ENCODE data around the gene CDH12. TPM values are rescaled to one million over a fixed set of nuclear protein-coding genes. Genes with fewer than 3 reads are reported as not detected.
"Not testable (repeated sequence)": the region's sequence is repeated elsewhere in the genome, so short reads cannot be mapped to it uniquely, and the experiment has no call there.

Gene CDH12
- total RNA-seq, 1 experiment from 2014 or later, result not detected

- H3K23me2 ChIP-seq (ENCODE audit: insufficient read length, low read depth, low read length, poor library complexity, severe bottlenecking); H2BK20ac ChIP-seq (ENCODE audit: low read depth, low read length, poor library complexity, severe bottlenecking); H3K27ac ChIP-seq (ENCODE audit: insufficient read length, low read depth, low read length); H3K56ac ChIP-seq (ENCODE audit: insufficient read length, low read depth, low read length); H3K18ac ChIP-seq (ENCODE audit: insufficient read length, low read depth, low read length); H4K8ac ChIP-seq (replicated peaks; ENCODE audit: insufficient read length, low read depth, low read length); H4K20me1 ChIP-seq (ENCODE audit: control insufficient read depth, insufficient read depth, insufficient read length); H3K9me3 ChIP-seq (ENCODE audit: control insufficient read depth, low read depth, low read length); H3K36me3 Mint-ChIP-seq (ENCODE audit: insufficient read depth in 1 of 3, low read depth in 3 of 3); H3K27me3 ChIP-seq (ENCODE audit: insufficient read depth, low read length); H3K9me3 Mint-ChIP-seq; H3K9ac ChIP-seq (ENCODE audit: extremely low read depth, insufficient read length, low read length); H4K91ac ChIP-seq (ENCODE audit: insufficient read length, low read depth, low read length); H2BK15ac ChIP-seq (ENCODE audit: low read depth, low read length); H2BK120ac ChIP-seq (ENCODE audit: low read depth, low read length, poor library complexity, severe bottlenecking); H3K27me3 Mint-ChIP-seq (ENCODE audit: low read depth); H2BK5ac ChIP-seq (ENCODE audit: insufficient read length, low read length); H3K14ac ChIP-seq (ENCODE audit: insufficient read depth, low read length); H3K4ac ChIP-seq (ENCODE audit: low read depth, low read length); H2AFZ ChIP-seq (ENCODE audit: low read length); DNase-seq; H3K79me2 ChIP-seq (ENCODE audit: insufficient read depth, low read length); H3K23ac ChIP-seq (ENCODE audit: insufficient read length, low read depth, low read length); H3T11ph ChIP-seq (ENCODE audit: low read length); H3K79me1 ChIP-seq (ENCODE audit: insufficient read depth, low read depth, low read length, poor library complexity, severe bottlenecking); H3K4me1 ChIP-seq (ENCODE audit: insufficient read depth, low read length); H4K5ac ChIP-seq (ENCODE audit: insufficient read length, low read depth, low read length); H2BK12ac ChIP-seq (ENCODE audit: insufficient read length, low read depth, low read length); H2AK5ac ChIP-seq (ENCODE audit: insufficient read length, low read length): not testable (repeated sequence)
- H3K4me3 Mint-ChIP-seq, result peak overlapping the region in 1 of 2 experiments; percentile 2; a peak in 2 of 5 replicates
- peaks cover 15 to 18% of the 10 kb centered on the region in 2 experiments for H3K4me1 Mint-ChIP-seq
- WGBS (ENCODE audit: extremely low coverage, insufficient read length, low lambda C conversion rate), result no CpG with 5 or more reads among the region's 4 CpGs
- peak overlapping the region in 2 of 3 experiments; percentile 33 to 41; a peak in 2 of 7 replicates for H3K27ac Mint-ChIP-seq
- peak overlapping the region; percentile 30 for H3K4me2 ChIP-seq (ENCODE audit: insufficient read depth, insufficient read length, low read length)
Observed at GRCh38 chr5:22187632-22188228, 665.4 kb downstream of the CDH12 start.

GRCh38 chr5:22169226-22169625 is 683.9 kb downstream of the CDH12 start:
- not testable (repeated sequence) for H3K27ac Mint-ChIP-seq; H3K36me3 Mint-ChIP-seq (ENCODE audit: insufficient read depth in 1 of 3, low read depth in 3 of 3); H3T11ph ChIP-seq (ENCODE audit: low read length); H4K91ac ChIP-seq (ENCODE audit: insufficient read length, low read depth, low read length); H4K5ac ChIP-seq (ENCODE audit: insufficient read length, low read depth, low read length); H3K27me3 Mint-ChIP-seq (ENCODE audit: low read depth); H3K9me3 Mint-ChIP-seq; DNase-seq; H2BK20ac ChIP-seq (ENCODE audit: low read depth, low read length, poor library complexity, severe bottlenecking); H3K23ac ChIP-seq (ENCODE audit: insufficient read length, low read depth, low read length); H3K23me2 ChIP-seq (ENCODE audit: insufficient read length, low read depth, low read length, poor library complexity, severe bottlenecking); H3K4me2 ChIP-seq (ENCODE audit: insufficient read depth, insufficient read length, low read length); H3K9me3 ChIP-seq (ENCODE audit: control insufficient read depth, low read depth, low read length); H2BK15ac ChIP-seq (ENCODE audit: low read depth, low read length); H3K27me3 ChIP-seq (ENCODE audit: insufficient read depth, low read length); H3K14ac ChIP-seq (ENCODE audit: insufficient read depth, low read length); H3K9ac ChIP-seq (ENCODE audit: extremely low read depth, insufficient read length, low read length); H3K4me3 Mint-ChIP-seq; H2AFZ ChIP-seq (ENCODE audit: low read length); H3K56ac ChIP-seq (ENCODE audit: insufficient read length, low read depth, low read length); H3K4me1 ChIP-seq (ENCODE audit: insufficient read depth, low read length); H4K8ac ChIP-seq (replicated peaks; ENCODE audit: insufficient read length, low read depth, low read length); H3K4ac ChIP-seq (ENCODE audit: low read depth, low read length); H3K79me1 ChIP-seq (ENCODE audit: insufficient read depth, low read depth, low read length, poor library complexity, severe bottlenecking); H2BK12ac ChIP-seq (ENCODE audit: insufficient read length, low read depth, low read length); H2AK5ac ChIP-seq (ENCODE audit: insufficient read length, low read length); H2BK120ac ChIP-seq (ENCODE audit: low read depth, low read length, poor library complexity, severe bottlenecking); H2BK5ac ChIP-seq (ENCODE audit: insufficient read length, low read length); H3K27ac ChIP-seq (ENCODE audit: insufficient read length, low read depth, low read length); H3K18ac ChIP-seq (ENCODE audit: insufficient read length, low read depth, low read length); H3K79me2 ChIP-seq (ENCODE audit: insufficient read depth, low read length); H4K20me1 ChIP-seq (ENCODE audit: control insufficient read depth, insufficient read depth, insufficient read length)
- WGBS (ENCODE audit: extremely low coverage, insufficient read length, low lambda C conversion rate), result no CpG with 5 or more reads among the region's 2 CpGs
- peaks cover 28 to 30% of the 10 kb centered on the region in 2 experiments for H3K4me1 Mint-ChIP-seq
